Neural progenitor cell (in vitro differentiated cells): ENCODE results near the gene LDLRAD2. TPM values are rescaled to one million over a fixed set of nuclear protein-coding genes. Genes with fewer than 3 reads are reported as not detected.
"Not testable (repeated sequence)": the region's sequence is repeated elsewhere in the genome, so short reads cannot be mapped to it uniquely, and the experiment has no call there.

Experiments
- DNase-seq: peaks from one replicate; pipeline ENCODE4 v3.0.0-alpha.2; 2016; ENCODE audit warnings: low spot score
- H2AFZ ChIP-seq: fragments of 200-600 bp; sonication (generic); replicated peaks from 2 replicates; pipeline ENCODE4 v1.6.1; 2016; ENCODE audit warnings: antibody characterized with exemption
- H3F3A ChIP-seq: fragments of 200-600 bp; sonication (generic); 2 replicates; pipeline ENCODE4 v1.6.1; 2016; ENCODE audit warnings: antibody characterized with exemption, low read depth
- H3K27ac ChIP-seq: fragments of 200-600 bp; sonication (generic); 2 replicates; pipeline ENCODE4 v1.5.1; 2016; ENCODE audit warnings: mild to moderate bottlenecking
- H3K27me3 ChIP-seq: fragments of 200-600 bp; sonication (generic); 2 replicates; pipeline ENCODE4 v1.6.1; 2016; ENCODE audit warnings: mild to moderate bottlenecking, moderate library complexity
- H3K36me3 ChIP-seq: fragments of 200-600 bp; sonication (generic); 2 replicates; pipeline ENCODE4 v1.5.1; 2016
- H3K4me1 ChIP-seq: fragments of 200-600 bp; sonication (generic); 2 replicates; pipeline ENCODE4 v1.6.1; 2016; ENCODE audit warnings: mixed run types
- H3K4me2 ChIP-seq: fragments of 200-600 bp; sonication (generic); 2 replicates; pipeline ENCODE4 v1.6.1; 2016
- H3K4me3 ChIP-seq: fragments of 200-600 bp; sonication (generic); 2 replicates; pipeline ENCODE4 v1.5.1; 2016
- H3K79me2 ChIP-seq: fragments of 200-600 bp; sonication (generic); 2 replicates; pipeline ENCODE4 v1.6.1; 2016; ENCODE audit warnings: low read depth
- H3K9ac ChIP-seq: fragments of 200-600 bp; sonication (generic); 2 replicates; pipeline ENCODE4 v1.6.1; 2016
- H3K9me3 ChIP-seq: fragments of 200-600 bp; sonication (generic); 2 replicates; pipeline ENCODE4 v1.5.1; 2016; ENCODE audit warnings: low read depth
- H4K20me1 ChIP-seq: fragments of 200-600 bp; sonication (generic); 2 replicates; pipeline ENCODE4 v1.6.1; 2016; ENCODE audit warnings: low read depth
- H3K27ac Mint-ChIP-seq: 3 replicates; pipeline ENCODE4 v1.8.0; 2021; ENCODE audit warnings: mixed read lengths
- H3K27me3 Mint-ChIP-seq: 2 replicates; pipeline ENCODE4 v1.8.0; 2022; ENCODE audit warnings: low read depth, mild to moderate bottlenecking, inconsistent platforms, moderate library complexity, mixed read lengths; ENCODE audit not compliant: insufficient read depth
- H3K36me3 Mint-ChIP-seq: 3 replicates; pipeline ENCODE4 v1.8.0; 2021; ENCODE audit warnings: mixed read lengths
- H3K4me1 Mint-ChIP-seq: 3 replicates; pipeline ENCODE4 v1.8.0; 2021; ENCODE audit warnings: mixed read lengths
- H3K4me3 Mint-ChIP-seq: 3 replicates; pipeline ENCODE4 v1.8.0; 2021; ENCODE audit warnings: mild to moderate bottlenecking, moderate library complexity, mixed read lengths
- H3K9me3 Mint-ChIP-seq: 3 replicates; pipeline ENCODE4 v1.8.0; 2020; ENCODE audit warnings: mixed read lengths
- EZH2 ChIP-seq: fragments of 200-600 bp; sonication (generic); IDR thresholded peaks from 2 replicates; pipeline ENCODE4 v1.6.1; 2017; ENCODE audit warnings: antibody characterized with exemption, mild to moderate bottlenecking, moderate library complexity
- EZH2phosphoT487 ChIP-seq: fragments of 200-600 bp; sonication (generic); IDR thresholded peaks from 2 replicates; pipeline ENCODE4 v1.6.1; 2017; ENCODE audit warnings: antibody characterized with exemption
- total RNA-seq: library from RNA; depleted of rRNA; stranded (reverse); fragments of >200 nt; gene quantifications from 2 replicates; pipeline ENCODE4 v1.2.3, GENCODE V29; 2015; ENCODE audit warnings: low replicate concordance
- TF ChIP-seq, protein P1 (sequence below): fragments of 200-600 bp; sonication (generic); IDR thresholded peaks from 2 replicates; pipeline ENCODE4 v1.5.1; 2017; ENCODE audit warnings: antibody characterized with exemption, mild to moderate bottlenecking

LDLRAD2 gene
- total RNA-seq, 1 donor from 2014 or later, result 0.67 TPM

DNA sequence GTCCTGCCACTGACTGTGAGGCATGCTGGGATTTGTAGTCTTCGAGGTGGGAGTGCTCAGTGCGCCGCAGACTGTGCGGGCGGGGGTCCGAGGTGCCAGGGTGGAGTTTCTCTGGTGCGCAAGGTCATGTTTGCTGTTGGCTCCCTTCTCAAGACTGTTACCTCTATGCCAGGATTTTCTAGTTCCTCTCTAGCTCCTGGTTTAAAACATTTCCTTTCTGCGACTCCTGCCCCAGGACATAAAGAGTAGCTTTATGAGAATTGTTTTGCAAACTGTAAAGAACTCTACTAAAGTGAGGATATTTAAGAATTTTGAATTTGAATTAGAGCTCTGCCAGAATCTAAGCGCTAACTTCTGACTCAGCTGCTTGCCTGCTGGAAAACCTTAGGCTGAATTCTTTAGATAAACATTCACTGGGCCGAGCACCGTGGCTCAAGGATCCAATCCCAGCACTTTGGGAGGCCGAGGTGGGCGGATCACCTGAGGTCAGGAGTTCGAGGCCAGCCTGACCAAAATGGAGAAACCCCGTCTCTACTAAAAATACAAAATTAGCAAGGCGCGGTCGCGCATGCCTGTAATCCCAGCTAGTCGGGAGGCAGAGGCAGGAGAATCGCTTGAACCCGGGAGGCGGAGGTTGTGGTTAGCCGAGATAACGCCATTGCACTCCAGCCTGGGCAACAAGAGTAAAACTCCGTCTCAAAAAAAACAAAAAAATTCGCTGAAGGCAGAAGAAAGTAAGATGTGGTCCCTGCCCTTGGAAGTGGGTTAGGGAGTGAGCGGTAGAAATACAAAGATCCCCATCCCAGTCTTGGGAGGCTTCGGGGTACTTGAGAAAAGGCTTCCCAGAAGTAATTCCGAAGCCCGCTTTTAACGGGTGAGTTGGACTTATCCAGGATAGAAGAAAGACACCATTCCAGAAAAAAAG lies 28.1 kb upstream of the LDLRAD2 start:
- Histone ChIP-seq H2AFZ (no peak overlapping the region), H3K9ac (no peak overlapping the region), H3K27me3 (peaks cover 10% of the 10 kb centered on the region), H3K79me2 (peaks cover 38% of the 10 kb centered on the region), H3K36me3 (no peaks in the 10 kb centered on the region), H3K4me2 (peak overlapping the region; percentile 86), H3F3A (peaks cover 19% of the 10 kb centered on the region), H4K20me1 (peaks cover 25% of the 10 kb centered on the region), H3K9me3 (no peaks in the 10 kb centered on the region), H3K4me1 (peaks cover 5% of the 10 kb centered on the region), H3K4me3 (peak overlapping the region; percentile 71), H3K27ac (no peak overlapping the region)
- Mint-ChIP-seq H3K27me3 (no peaks in the 10 kb centered on the region), H3K9me3 (peaks cover 3% of the 10 kb centered on the region), H3K4me1 (peaks cover 16% of the 10 kb centered on the region), H3K36me3 (peaks cover 10% of the 10 kb centered on the region), H3K27ac (peak overlapping the region; percentile 99), H3K4me3 (peak overlapping the region; percentile 91)
- DNase-seq, result peak; percentile 96
- TF ChIP-seq, protein P1, sequence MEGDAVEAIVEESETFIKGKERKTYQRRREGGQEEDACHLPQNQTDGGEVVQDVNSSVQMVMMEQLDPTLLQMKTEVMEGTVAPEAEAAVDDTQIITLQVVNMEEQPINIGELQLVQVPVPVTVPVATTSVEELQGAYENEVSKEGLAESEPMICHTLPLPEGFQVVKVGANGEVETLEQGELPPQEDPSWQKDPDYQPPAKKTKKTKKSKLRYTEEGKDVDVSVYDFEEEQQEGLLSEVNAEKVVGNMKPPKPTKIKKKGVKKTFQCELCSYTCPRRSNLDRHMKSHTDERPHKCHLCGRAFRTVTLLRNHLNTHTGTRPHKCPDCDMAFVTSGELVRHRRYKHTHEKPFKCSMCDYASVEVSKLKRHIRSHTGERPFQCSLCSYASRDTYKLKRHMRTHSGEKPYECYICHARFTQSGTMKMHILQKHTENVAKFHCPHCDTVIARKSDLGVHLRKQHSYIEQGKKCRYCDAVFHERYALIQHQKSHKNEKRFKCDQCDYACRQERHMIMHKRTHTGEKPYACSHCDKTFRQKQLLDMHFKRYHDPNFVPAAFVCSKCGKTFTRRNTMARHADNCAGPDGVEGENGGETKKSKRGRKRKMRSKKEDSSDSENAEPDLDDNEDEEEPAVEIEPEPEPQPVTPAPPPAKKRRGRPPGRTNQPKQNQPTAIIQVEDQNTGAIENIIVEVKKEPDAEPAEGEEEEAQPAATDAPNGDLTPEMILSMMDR, result no peak
- peak; percentile 58 for TF ChIP-seq EZH2
- no peak for TF ChIP-seq EZH2phosphoT487

DNA sequence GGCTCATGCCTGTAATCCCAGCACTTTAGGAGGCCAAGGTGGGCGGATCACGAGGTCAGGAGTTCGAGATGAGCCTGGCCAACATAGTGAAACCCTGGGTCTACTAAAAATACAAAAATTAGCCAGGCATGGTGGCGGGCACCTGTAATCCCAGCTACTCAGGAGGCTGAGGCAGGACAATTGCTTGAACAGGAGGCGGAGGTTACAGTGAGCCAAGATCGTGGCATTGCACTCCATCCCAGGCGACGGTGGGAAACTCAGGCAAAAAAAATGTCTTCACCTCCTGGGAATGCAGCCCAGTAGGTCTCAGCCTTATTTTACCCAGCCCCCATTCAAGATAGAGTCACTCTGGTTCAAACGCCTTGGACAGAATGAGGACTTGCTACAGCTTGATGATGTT lies 26.3 kb upstream of the LDLRAD2 start:
- peaks cover 16% of the 10 kb centered on the region for H4K20me1 ChIP-seq
- H3K79me2 ChIP-seq, result peaks cover 19% of the 10 kb centered on the region
- H3K4me3 ChIP-seq, H3K27ac ChIP-seq, H3K27me3 ChIP-seq, H3K4me2 ChIP-seq, H3K4me3 Mint-ChIP-seq, H3K9me3 ChIP-seq, H3K36me3 Mint-ChIP-seq, DNase-seq, H3K27me3 Mint-ChIP-seq, H3K4me1 ChIP-seq, H3K9ac ChIP-seq, H3K27ac Mint-ChIP-seq, H3K9me3 Mint-ChIP-seq, H2AFZ ChIP-seq, H3K4me1 Mint-ChIP-seq, H3K36me3 ChIP-seq: not testable (repeated sequence)
- peaks cover 19% of the 10 kb centered on the region for H3F3A ChIP-seq

DNA sequence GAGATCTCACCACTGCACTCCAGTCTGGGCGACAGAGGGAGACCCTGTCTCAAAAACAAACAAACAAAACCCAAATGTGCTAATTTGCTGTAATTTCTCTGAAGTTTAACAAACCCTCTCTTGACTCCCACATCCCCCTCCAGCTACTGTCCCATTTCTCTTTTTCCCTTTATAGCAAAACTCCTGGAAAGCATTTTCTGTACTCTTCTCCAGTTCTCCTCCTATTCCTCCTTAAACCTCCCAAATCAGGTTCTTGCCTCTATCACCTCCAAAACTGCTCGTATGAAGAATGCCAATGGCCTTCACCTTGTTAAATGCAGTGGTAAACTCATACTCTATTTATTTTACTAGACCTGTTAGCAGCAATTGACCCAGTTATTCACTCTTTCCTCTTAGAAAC lies 25.4 kb upstream of the LDLRAD2 start:
- peaks cover 3% of the 10 kb centered on the region for H3K27me3 Mint-ChIP-seq
- no peak overlapping the region for H3K9ac ChIP-seq
- no peaks in the 10 kb centered on the region for H3K9me3 ChIP-seq
- H3K4me2 ChIP-seq, result no peak overlapping the region
- H3K4me1 ChIP-seq, result peaks cover 2% of the 10 kb centered on the region
- no peak overlapping the region for H3K27ac ChIP-seq
- H3F3A ChIP-seq, result peaks cover 19% of the 10 kb centered on the region
- H3K36me3 Mint-ChIP-seq, result no peaks in the 10 kb centered on the region
- H3K4me3 ChIP-seq, result no peak overlapping the region
- TF ChIP-seq, protein P1, result no peak
- TF ChIP-seq EZH2phosphoT487 (no peak), EZH2 (no peak)
- no peaks in the 10 kb centered on the region for H3K36me3 ChIP-seq
- H3K4me1 Mint-ChIP-seq, result peaks cover 7% of the 10 kb centered on the region
- H3K9me3 Mint-ChIP-seq, result no peaks in the 10 kb centered on the region
- H3K4me3 Mint-ChIP-seq, result no peak overlapping the region
- H3K27me3 ChIP-seq, result peaks cover 10% of the 10 kb centered on the region
- H3K27ac Mint-ChIP-seq, result no peak overlapping the region
- peaks cover 11% of the 10 kb centered on the region for H3K79me2 ChIP-seq
- peaks cover 8% of the 10 kb centered on the region for H4K20me1 ChIP-seq
- no peak for DNase-seq
- no peak overlapping the region for H2AFZ ChIP-seq

DNA sequence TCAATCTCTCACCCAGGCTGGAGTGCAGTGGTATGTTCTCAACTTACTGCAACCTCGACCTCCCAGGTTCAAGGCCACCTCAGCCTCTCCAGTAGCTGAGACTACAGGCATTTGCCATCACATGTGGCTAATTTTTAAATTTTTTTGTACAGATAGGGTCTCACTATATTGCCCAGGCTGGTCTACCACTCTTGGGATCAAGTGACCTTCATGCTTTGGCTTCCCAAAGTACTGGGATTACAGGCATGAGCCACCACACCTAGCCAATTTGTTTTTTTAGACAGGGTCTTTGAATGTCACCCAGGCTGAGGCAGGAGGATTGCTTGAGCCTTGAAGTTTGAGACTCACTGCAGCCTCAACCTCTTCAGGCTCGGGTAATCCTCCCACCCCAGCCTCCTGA lies 19.0 kb upstream of the LDLRAD2 start:
- H3K27me3 ChIP-seq, result no peaks in the 10 kb centered on the region
- Mint-ChIP-seq H3K4me3 (no peak overlapping the region), H3K27ac (no peak overlapping the region), H3K36me3 (no peaks in the 10 kb centered on the region), H3K4me1 (no peaks in the 10 kb centered on the region), H3K9me3 (no peaks in the 10 kb centered on the region), H3K27me3 (peaks cover 6% of the 10 kb centered on the region)
- no peaks in the 10 kb centered on the region for H3K4me1 ChIP-seq
- no peak overlapping the region for H3K4me3 ChIP-seq
- no peak overlapping the region for H3K9ac ChIP-seq
- no peaks in the 10 kb centered on the region for H3K79me2 ChIP-seq
- DNase-seq, result no peak
- H4K20me1 ChIP-seq, result no peaks in the 10 kb centered on the region
- no peak overlapping the region for H3K27ac ChIP-seq
- H3K36me3 ChIP-seq, result no peaks in the 10 kb centered on the region
- TF ChIP-seq EZH2 (no peak), EZH2phosphoT487 (no peak)
- TF ChIP-seq, protein P1, result no peak
- no peak overlapping the region for H2AFZ ChIP-seq
- no peak overlapping the region for H3K4me2 ChIP-seq
- H3K9me3 ChIP-seq, result no peaks in the 10 kb centered on the region
- H3F3A ChIP-seq, result no peaks in the 10 kb centered on the region
